ENCODE measurements around the gene UHRF1.
"Not testable (repeated sequence)": the region's sequence is repeated elsewhere in the genome, so short reads cannot be mapped to it uniquely, and the experiment has no call there.

Gene UHRF1
- 2.8 to 59.7 (median 15.4) reads per million in 17 experiments for total RNA-seq

DNA sequence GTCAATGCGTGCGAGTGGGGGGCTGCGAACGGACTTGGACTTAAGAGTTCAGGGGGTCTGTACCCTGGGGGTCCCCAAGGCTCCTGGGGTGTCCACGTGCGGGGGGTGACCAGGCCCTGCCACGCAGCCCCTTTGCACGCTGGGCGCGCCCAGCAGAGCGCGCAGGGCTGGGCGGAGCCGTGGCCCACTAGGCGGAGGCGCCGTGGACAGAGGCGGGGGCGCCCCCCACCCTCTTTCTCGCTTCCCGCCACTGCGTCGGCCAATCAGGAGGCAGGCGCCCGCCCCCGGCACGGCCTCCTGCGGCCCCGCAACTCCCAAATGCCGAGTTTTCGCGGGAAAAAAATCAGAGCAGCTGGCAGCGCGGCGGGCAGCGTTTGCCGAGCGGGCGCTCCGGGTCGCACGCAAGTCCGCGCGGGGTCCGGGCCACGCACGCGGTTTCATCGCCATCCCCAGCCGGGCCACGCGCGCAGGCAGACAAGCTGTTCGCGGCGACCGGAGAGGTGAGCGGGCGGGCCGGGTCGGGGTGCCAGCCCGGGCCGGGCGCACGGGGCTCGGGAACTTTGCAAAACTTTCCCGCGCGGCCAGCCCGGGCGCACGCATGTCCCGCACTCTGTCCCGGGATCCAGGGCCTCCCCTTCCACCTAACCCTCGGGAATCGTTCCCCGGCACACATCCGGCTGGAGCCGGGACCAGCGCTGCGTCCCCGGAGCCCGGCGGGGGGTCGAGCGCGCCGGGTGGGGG, at the start of gene UHRF1:
Gene UHRF1 (plus strand): TSS at position 346 of the 741 bp plus-strand sequence. CDS start 1,385 bp downstream, outside the sequence.
- DNase-seq: peak; percentile 39 to 70 (median 50)

DNA sequence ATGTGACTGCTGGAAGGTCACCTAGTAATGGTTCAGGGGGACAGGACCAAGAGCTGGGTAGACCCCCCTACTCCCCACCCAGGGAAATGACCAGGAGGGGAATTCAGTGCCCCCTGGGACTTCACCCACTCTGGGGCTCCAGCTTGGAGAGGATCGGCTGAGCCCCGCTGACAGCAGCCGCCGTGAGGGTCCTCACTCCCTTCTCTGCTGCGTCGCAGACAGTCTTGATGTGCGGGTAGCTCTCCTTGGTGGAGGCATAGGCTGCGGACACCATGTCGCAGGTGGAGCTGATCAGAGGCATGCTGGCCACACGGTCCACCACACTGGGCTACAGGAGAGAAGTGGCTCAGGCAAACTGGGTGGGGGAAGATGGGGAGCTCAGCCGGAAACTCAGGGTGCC, 49.6 kb upstream of the UHRF1 start:
- no peak for DNase-seq

DNA sequence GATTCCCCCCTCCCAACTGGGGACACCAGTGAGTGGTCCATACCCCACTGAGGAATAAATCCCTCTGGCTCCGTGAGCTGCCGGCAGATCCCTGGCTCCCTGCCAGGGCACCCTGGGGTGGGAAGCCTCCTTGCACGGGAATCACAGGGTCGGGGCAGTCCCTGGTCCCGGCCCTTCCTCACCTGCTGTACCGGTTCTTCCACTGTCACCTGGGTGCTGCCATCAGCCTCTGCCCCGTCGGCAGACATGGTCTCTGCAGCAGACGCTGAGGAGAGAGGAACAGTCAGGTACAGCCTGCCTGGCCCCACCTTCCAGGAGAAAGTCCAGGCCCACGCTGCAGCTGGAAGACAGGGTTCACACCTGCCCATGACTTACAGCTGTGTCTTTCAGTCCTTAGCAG, 48.2 kb upstream of the UHRF1 start:
- DNase-seq: no peak

DNA sequence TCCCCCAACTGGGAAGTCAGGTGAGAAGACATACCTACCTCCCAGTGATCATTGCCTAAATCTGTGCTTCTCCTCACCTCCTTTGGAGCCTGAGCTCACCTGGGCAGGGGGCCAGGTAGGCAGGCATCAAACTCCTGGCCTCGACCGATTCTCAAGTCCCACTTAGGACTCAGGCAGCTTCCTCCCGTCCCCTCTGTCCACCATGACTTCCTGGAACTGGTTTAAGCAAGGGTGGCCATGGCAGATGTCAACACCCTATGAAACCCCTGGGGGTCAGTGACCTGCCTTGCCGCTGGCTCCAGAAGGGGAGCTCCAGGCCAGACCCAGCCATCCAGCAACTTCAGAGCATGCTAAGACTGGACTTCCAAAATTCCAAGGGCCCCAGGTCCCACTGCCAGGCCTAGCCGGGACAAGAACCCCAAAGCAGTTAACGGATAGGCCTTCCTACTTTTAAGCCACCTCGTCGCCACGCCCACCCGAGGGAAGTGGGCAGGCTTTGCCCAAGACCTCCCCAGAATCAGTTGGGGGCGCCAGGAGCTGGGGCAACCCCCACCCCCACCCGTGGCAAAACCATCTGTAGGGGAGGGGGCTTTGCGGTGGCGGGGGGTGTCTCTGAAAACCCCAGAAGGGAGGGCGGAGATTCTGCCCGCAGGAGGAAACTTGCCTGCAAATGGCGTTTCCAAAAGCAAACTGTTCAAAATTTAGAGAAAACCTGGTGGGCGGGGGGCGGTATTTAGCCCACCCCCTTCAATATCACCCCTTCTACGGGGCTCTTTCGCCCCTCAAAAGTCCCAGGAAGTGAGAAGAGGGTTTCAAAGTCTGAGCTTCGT, 42.5 kb upstream of the UHRF1 start:
- peak; percentile 60 to 84 (median 74) for DNase-seq

DNA sequence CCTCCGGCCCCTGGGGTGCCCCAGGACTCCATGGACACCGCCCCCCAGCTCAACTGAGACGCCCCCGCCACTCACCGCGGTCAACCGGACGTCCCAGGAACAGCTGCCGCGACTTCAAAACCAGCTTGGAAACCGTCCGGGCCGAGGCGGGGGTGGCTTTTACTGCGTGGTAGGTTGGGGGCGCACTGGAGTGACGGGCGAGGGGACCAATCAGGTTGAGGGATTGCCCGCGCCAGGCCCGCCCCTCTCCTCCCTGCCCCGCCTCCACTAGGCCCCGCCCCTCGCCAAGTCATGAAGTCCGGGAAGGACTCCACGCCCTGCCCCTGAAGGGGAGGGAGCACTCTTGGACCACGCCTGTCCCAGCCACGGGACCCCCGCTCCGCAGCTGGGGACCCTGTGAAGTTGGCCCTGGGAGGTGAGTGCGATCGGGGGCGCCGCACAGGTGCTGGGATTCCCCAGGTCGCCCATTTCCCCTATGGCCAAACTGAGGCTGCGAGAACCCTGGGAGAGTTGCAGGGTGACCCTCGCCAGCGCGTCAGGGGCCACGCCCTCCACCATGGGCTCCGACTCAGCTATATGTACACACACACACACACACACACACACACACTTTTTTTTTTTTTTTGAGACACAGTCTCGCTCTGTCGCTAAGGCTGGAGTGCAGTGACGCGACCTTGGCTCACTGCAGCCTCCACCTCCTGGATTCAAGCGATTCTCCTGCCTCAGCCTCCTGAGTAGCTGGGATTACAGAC, 41.6 kb upstream of the UHRF1 start, which contains the start of gene PLIN3:
Gene PLIN3 (minus strand): TSS at position 134 of the 752 bp plus-strand sequence. CDS start 6,273 bp downstream, outside the sequence.
- peak; percentile 94 to 98 (median 98) for DNase-seq

DNA sequence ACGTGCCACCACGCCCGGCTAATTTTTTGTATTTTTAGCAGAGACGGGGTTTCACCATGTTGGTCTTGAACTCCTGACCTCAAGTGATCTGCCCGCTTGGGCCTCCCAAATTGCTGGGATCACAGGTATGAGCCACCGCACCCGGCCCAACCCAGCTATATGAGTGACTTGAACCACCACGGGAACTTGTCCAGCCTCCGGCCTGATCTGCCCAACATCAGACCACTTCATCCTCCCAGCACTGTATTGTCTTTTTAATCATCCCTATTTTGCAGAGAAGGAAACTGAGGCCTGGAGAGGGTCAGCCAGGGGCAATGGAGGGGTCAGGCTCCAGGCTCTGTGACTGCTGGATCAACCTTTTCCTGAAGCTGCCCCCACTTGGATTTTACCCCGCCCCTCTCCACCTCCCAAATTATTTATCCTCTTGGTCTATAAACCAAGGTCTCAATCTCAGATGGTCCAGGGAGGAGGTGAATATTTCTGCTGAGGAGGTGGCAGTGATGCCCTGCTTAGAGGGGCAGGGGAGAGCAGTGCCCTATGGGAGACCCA, 40.9 kb upstream of the UHRF1 start:
- DNase-seq: no peak

DNA sequence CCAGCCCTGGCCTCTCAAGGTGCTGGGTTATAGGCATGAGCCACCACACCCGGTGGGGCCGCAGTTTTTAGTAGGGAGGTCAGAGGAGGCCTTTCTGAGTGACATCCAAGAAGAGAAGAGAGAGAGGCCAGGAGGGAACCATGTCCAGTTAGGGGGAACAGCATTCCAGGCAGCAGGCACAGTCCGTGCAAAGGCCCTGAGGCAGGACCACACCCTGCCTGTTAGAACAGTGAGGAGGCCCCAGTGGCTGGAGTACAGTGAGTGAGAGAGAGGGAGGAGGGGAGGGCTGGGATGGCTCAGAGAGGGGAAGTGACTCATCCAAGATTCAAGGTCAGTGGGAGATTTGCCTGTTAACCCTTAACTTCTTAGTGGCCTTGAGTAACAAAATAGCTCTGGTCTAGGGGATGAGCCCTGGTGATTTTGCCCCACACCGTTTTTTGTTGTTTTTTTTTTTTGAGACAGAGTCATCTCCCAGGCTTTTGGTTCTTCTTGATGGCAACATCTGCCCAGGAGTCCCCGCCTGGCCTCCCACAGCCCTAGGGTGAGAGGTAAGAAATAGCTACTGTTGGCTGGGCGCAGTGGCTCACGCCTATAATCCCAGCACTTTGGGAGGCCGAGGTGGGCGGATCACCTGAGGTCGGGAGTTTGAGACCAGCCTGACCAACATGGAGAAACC, 39.1 kb upstream of the UHRF1 start:
- peak; percentile 84 to 93 (median 90) for DNase-seq

DNA sequence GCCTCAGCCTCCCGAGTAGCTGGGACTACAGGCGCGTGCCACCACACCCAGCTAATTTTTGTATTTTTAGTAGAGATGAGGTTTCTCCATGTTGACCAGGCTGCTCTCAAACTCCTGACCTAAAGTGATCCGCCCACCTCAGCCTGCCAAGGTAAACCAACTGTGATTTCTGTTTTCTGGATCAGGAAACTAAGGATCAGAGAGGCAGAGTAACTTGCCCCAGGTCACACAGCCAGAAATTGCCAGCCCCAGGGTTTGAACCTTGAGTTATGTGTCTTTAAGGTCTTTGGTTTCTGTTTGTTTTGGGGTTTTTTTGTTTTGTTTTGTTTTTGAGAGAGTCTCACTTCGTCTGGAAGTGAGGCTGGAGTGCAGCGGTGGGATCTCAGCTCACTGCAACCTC, 37.6 kb upstream of the UHRF1 start:
- no peak for DNase-seq

DNA sequence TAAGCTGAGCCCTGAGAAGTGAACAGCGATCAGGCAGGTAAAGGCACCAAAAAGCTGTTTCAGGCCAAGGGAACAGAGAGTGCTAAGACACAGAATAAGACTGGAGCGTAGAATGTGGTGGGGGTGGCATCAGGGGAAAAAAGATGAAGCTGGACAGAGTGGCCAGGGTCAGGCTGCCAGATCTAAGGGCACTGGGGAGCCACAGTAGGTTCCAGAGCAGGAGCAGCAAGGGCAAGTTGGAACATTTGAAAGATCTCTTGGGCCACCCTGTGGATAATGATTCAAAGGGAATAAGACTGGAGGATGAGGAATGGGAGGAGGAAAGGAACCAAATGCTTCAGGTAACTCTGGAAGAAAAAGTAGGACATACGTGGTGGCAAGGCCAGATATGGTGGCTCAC, 35.4 kb upstream of the UHRF1 start:
- DNase-seq: no peak

DNA sequence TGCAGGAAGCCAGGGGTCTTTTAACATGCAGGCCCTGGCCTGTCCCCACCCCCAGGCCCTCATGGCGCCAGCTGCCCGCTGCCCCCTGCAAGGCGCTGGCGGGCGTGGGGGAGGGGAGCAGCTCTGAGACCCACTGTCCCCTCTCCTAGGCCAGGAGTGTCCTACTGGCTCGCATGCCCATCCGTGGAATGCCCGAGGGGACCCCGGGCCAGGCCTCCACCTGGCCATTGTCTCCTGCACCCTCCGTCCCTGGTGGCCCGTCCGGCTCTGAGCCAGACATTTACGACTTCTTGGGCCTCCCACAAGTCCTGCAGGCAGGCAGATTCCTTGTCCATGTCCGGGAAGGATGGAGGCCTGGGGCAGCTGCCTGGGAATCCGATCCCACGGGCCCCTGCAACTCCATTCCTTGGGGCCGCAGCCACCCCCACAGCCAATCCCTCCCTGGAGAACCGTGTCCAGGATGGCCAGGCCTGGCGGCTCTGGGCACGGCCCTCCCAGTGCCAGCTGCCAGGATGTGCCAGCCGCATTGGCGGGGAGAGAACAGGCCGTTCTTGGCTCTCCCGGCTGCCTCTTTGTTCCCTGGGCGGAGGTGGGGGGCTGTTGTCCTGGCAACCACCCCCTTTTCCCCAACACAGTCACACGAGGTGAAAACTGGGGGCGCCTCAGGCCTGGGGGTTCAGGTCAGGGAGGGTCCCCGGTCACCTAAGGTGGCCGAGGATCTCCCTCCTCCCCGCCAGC, 31.4 kb upstream of the UHRF1 start:
- DNase-seq: no peak

DNA sequence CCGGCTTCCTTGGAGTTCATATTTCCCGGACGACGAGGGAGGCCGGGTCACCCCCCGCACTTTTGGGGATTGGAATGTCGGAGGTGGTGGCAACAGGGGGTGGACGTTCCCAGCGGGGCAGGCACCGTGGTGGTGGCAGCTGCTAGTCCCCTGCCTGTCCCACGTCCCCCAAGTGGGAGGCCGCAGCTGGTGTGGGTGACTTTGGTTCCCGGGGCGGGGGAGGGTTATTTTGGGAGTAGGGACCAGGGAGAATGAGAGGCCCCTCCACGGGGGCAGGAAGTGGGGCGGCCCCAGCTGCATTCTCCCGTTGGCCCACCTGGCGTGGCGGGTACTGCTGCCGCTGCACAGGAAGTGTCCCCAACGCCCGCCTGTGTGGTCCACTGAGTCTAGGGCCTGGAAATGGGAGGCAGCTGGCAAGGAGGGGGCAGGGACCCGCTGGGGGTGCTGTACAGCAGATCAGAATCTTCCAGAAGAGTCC, 30.8 kb upstream of the UHRF1 start:
- DNase-seq: no peak

DNA sequence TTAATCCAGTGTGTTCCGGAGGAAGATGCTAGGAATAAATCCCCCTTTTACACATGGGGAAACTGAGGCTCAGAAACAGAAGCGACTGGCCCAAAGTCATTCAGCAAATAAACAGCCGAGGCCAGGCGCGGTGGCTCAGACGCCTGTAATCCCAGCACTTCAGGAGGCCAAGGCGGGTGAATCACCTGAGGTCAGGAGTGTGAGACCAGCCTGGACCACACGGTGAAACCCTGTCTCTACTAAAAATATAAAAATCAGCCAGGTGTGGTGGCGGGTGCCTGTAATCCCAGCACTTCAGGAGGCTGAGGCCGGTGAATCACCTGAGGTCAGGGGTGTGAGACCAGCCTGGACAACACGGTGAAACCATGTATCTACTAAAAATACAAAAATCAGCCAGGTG, 30.3 kb upstream of the UHRF1 start:
- no peak for DNase-seq

DNA sequence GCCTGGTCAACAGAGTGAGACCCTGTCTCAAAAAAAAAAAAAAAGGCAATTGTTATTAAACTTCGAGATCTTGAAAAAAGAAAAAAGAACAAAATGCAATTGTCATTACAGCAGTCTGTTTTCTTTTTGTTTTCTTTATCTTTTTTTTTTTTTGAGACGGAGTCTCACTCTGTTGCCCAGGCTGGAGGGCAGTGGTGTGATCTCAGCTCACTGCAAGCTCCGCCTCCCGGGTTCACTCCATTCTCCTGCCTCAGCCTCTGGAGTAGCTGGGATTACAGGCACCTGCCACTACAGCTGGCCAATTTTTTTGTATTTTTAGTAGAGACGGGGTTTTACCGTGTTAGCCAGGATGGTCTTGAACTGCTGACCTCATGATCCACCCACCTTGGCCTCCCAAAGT, 26.4 kb upstream of the UHRF1 start:
- not testable (repeated sequence) for DNase-seq

DNA sequence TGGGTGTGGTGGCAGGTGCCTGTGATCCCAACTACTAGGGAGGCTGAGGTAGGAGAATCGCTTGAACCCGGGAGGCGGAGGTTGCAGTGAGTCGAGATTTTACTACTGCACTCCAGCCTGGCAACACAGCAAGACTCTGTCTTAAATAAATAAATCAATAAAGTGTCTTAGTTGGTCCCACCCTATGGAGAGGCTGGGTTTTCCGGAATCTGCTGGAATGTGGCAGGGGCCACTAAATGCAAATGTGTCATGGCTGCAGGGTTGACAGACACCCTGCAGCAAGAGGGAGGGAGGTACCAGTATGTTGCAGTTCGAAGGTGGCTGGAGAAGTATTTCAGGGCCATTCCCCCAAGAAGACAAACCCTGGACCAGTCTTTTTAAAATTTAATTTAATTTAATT, 24.3 kb upstream of the UHRF1 start:
- DNase-seq: not testable (repeated sequence)

DNA sequence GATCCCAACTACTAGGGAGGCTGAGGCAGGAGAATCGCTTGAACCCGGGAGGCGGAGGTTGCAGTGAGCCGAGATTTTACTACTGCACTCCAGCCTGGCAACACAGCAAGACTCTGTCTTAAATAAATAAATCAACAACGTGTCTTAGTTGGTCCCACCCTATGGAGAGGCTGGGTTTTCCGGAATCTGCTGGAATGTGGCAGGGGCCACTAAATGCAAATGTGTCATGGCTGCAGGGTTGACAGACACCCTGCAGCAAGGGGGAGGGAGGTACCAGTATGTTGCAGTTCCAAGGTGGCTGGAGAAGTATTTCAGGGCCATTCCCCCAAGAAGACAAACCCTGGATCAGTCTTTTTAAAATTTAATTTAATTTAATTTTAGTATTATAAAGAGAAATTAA, 21.5 kb upstream of the UHRF1 start:
- DNase-seq: not testable (repeated sequence)

DNA sequence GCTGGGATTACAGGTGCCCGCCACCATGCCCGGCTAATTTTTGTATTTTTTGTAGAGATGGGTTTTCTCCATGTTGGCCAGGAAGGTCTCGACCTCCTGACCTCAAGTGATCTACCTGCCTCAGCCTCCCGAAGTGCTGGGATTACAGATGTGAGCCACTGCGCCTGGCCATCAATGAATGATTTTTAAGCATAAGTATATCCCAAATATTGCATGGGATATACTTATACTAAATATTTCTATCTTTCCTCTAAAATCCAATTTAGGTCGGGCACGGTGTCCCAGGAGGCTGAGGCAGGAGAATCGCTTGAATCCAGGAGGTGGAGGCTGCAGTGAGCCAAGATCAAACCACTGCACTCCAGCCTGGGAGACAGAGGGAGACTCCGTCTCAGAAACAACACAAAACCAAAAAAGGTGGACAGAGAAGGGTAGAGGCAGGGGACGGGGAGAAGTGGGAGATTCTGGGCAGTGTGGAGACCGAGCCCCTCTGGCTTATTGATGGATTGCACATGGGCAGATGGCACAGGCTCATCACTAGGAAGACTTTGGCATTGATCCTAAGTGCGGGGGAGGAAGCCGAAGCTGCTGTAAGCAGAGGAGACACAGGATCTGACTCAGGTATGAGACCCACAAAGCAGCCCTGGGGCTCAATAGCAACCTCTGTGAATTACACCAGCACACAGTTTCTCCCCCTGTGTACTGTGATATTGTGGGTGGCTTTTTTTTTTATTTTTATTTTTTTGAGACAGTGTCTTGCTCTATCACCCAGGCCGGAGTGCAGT, 20.1 kb upstream of the UHRF1 start:
- no peak for DNase-seq

DNA sequence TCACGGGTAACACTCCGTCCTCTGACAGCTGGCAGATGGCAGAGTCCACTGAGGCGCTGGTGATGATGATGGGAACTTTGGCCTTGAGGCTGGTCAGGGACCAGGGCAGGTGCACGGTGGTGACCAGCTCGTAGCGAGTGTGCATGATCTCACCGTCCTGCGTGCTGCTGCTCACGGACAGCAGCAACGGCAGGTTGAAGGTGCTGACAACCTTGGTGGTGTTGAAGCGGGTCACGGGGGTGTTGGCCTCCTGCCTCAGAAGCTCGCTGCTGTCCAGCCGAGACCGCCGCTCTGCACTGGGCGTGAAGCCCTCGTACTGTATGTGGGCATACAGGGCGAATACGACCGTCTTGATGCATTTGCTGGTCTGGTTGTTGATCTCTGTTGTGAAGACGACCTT, 18.2 kb upstream of the UHRF1 start:
- DNase-seq: no peak

DNA sequence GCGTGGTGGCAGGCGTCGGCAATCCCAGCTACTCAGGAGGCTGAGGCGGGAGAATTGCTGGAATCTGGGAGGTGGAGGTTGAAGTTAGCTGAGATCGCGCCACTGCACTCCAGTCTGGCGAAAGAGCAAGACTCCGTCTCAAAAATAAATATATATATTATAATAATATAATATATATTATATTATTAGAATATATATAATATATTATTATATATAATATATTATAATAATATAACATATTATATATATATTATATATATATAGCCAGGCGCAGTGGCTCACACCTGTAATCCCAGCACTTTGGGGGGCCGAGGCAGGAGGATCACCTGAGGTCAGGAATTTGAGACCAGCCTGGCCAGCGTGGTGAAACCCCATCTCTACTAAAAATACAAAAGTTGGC, 16.3 kb upstream of the UHRF1 start:
- DNase-seq: not testable (repeated sequence)

DNA sequence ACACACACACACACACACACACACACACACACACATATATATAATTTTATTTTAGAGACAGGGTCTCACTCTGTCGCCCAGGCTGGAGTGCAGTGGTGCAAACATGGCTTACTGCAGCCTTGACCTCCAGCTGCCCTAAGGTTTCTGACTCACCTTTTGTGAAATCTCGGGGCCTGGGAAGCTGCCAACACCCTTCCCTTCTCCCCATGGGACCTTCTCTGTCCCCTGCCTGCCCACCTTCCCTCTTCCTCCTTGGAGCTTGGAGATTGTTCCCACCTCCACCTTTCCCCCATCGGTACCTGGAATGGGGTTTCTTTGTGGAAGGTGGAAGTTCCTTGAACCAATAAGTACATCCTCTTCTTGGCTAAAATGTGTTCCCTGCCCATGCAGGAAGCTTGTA, 12.9 kb upstream of the UHRF1 start:
- peak; percentile 31 to 51 (median 42) for DNase-seq

DNA sequence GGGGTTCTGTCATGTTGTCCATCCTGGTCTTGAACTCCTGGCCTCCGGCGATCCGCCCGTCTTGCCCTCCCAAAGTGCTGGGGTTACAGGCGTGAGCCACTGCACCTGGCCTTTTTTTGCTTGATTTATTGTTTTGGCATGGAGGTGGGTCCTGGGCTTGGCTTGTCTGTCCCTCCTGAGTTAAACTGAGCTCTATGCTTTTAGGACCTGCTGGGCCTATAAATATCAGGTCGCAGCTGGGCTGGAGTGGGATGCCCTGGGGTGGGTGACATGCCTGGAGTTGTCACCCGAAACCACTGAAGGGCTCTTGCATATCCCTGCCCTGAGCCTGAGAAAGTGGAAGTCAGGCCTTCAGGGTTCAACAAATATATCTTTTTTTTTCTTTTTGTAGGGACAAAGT, 12.2 kb upstream of the UHRF1 start:
- DNase-seq: no peak
